Fibroblast of skin of left biceps (primary cell): ENCODE data around the gene PSMD6.

ENCODE experiments used
- DNase-seq, 2 experiments: peaks; one replicate each; pipeline ENCODE4 v3.0.0-alpha.2; 2013; ENCODE audit warnings: low read depth in 2 of 2

Gene PSMD6

GRCh38 chr3:64046592-64046991 lies 23.3 kb upstream of the PSMD6 start:
- no peak for DNase-seq

GRCh38 chr3:64042952-64043351 lies 19.7 kb upstream of the PSMD6 start:
- no peak for DNase-seq

DNA sequence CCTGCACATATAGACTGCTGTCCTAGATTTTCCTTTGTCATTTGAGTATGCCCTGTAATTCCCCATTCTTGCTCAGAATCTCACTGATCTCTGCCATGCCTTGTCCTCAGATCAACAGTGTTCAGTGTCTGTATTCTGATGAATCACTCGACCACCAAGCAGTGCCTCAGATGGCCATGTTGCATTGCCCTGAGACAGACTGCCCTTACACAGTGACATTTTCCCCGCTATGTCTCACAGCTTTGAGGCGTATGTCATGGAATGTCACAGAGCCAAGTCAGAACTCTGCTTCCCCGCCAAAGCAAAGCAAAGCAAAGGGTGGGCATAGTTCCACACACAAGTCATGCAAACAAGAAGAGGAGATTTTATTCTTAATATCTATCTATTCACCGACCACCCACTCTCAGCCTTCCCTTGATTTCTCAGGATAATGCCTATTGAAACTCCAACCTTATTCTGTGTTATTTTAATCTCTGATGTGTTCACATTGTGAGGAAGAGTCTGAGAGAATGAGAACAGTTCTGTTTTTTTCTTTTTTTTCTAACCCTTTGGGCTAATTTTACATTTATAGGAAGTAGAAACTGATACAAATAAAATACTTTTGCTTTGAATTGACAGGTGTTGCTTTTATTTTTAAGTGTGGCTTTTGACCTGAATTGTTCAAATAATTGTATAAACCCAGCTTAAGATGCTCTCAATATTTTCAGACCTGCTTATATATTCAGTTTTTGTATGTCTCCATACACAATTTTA lies 16.9 kb upstream of the PSMD6 start:
- DNase-seq: no peak

- no peak for DNase-seq
These were observed 16.0 kb upstream of the PSMD6 start for GRCh38 chr3:64039332-64039731.

DNA sequence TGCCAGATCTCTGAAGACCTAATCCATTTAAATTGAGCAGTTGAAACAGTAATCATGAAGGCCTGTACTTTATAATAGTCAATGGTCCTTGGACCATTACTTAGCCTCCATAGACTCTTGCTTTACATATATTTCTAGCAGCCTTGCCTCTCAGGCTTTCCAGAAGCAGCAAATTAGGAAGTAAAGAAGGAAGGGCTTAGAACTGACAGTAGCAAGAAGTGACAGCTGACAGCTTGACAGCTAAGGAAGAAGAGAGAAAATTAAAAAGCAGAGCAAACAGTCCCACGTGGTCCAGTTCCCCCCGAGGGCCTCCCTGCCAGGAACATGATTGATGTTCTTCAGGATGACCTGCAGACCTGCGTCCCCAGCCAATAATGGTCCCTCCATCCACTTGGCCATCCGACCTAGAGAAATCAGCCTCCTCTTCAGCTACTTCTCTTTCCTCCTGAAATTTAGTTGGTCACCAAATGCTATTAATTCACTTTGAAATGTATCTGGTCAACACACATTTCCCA lies 15.0 kb upstream of the PSMD6 start:
- no peak for DNase-seq

- DNase-seq: no peak
These were observed 13.8 kb upstream of the PSMD6 start for GRCh38 chr3:64037084-64037483.

DNA sequence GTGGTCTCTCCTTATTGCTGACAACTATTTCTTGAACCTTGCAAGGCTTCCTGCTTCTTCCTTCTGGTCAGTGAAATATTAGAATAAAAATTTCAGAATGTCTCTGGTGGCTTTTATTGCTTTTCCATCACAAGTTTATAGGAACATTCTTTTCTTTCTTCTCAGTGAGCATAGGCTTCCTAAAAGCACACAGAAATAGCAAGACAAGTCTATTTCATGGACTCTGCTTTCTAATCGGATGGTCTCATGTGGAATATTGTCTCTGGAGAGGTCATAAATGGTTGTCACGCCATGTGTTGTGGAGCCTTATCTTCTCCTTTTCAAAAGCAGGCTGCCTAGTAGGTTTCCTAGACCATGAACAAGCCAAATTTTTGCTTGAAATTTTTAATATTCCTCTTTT lies 9.8 kb upstream of the PSMD6 start:
- no peak for DNase-seq

DNA sequence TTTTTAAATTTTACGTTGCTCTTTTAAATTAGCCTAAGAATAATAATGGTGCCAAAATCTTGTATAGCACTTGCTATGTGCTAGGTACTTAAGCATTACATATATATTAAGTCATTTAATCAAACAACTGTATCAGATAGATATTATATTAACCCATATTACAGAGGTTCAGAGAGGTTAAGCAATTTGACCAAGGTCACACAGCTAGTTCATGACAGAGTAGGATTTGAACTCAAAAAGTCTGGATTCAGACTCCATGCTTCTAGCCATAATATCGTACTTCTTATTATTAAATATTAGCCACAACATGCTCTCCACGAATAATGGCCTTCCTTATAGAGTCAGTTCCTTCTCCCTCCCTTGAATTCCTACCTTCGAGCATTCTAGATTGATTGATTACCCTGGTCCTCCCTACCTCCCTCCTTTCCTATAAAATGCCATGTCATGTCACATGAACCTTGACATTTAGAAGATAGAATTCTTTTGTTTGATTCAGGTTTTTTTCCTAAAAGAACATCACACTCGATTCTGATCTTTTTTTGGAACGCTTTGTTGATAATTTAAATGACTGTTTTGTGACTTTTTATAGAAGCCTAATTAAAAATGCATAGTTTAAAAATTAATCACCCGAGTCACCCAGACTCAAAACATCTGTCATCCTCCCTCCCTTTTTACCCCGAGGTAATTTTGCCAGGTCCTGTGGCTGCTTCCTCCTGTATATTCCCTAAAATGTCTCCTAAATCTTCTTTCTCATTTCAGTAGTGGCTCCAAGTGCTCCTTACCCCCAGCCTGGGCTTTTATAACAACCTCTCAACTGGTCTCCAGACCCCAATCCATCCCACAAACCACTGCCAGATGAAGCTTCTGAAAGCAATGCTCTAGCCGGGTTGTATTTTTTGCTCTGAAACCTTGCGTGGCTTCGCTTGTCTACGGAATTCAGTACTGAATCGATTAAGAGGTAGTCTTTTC lies 8.5 kb upstream of the PSMD6 start:
- DNase-seq: no peak

- peak in 1 of 2 experiments; percentile 19 for DNase-seq
These were observed 7.4 kb upstream of the PSMD6 start for GRCh38 chr3:64030741-64031140.

DNA sequence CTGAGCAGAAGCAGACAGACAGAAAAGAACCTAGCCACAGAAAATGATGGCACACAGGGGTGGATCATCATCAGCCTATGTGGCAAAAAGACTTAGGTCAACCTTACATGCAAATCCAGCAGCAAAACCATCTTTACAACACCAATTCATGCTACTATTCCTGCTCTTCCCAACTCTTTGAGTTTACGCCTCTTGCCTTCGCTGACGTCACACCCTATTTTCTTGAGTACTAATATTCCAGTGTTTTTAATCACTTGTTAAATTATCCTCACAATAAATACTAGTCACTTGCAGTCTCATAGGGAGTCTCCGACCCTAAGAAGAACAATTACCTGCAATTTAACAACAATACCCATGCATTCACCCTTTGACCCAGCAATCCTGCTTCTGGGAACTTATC lies 6.0 kb upstream of the PSMD6 start:
- no peak for DNase-seq

GRCh38 chr3:64028754-64029153 lies 5.5 kb upstream of the PSMD6 start:
- no peak for DNase-seq

- DNase-seq: no peak
These were observed 4.4 kb upstream of the PSMD6 start for GRCh38 chr3:64027658-64028057.

- no peak for DNase-seq
These were observed 3.1 kb upstream of the PSMD6 start for GRCh38 chr3:64026346-64026745.

GRCh38 chr3:64023861-64024223 lies 548 bp upstream of the PSMD6 start:
- no peak for DNase-seq

GRCh38 chr3:64022451-64023186 lies 675 bp downstream of the PSMD6 start:
- DNase-seq: no peak

DNA sequence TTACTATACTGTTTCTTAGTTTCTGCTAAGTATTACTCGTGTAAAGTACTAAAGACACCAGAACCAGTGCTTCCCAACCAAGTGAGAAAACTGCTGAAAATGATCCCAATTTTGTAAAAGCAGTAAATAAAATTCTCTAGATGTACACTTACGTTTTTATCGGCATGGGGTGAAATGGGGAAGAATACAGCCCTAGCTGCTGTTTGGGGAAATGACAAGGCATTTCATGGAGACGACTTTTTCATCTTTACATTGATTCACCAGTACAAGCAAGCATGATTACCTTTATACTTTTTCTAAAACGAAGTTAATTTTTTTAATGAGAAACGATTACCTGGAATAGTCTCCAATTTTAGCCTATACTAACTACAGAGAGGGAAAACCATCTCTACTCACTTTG lies 1.4 kb downstream of the PSMD6 start:
- DNase-seq: no peak

DNA sequence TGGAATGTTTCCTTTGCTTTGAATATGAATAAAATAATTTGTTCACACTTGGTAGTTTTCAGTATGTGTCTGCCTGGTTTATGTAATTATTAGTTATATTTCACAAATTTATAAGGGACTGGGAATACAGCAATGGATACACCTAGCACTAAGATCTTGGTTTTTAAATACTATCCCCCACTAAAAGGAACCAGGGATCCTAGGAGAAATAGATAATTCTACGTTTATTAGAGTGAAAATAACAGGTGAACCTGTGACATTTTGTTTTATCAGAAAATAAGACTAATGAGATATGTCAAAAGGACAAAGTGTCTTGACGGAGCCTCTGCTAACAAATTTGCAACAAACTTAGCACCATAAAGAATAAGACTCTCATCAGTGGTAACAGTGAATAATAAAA lies 3.4 kb downstream of the PSMD6 start:
- DNase-seq: no peak

DNA sequence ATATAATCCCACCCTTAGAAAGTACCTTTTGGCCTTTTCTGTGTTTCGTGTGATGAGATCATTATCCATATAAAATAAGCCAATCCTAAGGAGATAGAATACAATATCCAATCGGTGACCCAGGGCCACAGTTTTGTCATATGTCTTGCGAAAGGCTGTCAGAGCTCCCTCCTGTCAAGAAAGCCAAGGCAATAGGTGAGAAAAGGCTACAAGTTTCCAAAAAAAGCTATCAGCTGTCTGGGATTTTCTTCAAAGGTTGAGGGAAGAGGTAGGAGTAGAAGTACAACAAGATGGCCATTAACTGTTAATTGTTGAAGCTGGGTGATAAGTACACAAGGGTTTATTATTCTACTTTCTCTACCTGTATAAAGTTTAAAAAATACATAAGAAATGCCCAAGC lies 4.0 kb downstream of the PSMD6 start:
- no peak for DNase-seq

DNA sequence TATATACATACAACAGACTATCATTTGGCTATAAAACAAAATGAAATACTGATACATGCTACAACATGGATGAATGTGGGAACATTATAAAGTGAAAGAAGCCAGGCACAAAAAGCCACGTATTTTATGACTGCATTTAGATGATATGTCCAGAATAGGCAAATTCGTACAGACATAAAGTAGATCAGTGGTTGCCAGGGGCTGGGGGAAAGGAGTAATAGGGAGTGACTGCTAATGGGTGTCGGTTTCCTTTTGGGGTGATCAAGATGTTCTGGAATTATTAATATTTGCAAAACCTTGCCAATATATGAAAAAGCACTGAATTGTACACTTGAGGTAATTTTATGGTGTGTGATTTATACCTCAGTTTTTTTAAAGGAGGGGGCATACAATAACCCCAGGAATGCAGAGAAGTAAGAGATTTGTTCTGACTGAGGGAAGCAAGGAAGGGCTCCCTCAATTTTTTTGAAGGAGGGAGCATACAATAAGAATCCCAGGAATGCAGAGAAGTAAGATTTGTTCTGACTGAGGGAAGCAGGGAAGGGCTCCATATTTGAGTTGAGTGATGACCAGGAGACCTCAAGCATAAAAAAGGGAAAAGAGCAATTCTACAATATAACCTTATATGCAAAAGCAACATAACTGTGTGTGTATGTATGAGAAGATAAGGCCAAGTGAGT lies 6.2 kb downstream of the PSMD6 start:
- DNase-seq: no peak

DNA sequence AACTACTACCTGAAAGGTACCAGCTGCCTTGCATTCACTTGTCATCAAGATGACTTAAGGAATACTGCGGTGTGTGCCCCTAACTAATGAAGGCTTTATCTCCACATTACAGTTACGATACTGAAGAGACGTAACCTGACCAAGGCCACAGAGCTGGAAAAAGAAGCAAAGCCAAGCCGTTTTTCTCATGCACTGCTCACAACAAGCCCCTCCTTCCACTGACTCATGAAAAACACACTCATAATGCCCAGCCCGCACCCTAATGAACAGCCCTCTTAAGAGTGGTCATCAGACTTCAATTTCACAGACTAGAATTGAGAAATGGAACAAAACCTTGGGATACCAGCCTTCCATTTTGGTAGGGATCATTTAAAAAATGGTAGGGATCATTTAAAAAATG lies 11.6 kb downstream of the PSMD6 start:
- no peak for DNase-seq

- DNase-seq: no peak
These were observed 13.1 kb downstream of the PSMD6 start for GRCh38 chr3:64010199-64010598.

GRCh38 chr3:64009528-64009927 lies 13.8 kb downstream of the PSMD6 start:
- no peak for DNase-seq
